Measurements from ENCODE around the gene CAPN12.

The CAPN12 gene

DNA sequence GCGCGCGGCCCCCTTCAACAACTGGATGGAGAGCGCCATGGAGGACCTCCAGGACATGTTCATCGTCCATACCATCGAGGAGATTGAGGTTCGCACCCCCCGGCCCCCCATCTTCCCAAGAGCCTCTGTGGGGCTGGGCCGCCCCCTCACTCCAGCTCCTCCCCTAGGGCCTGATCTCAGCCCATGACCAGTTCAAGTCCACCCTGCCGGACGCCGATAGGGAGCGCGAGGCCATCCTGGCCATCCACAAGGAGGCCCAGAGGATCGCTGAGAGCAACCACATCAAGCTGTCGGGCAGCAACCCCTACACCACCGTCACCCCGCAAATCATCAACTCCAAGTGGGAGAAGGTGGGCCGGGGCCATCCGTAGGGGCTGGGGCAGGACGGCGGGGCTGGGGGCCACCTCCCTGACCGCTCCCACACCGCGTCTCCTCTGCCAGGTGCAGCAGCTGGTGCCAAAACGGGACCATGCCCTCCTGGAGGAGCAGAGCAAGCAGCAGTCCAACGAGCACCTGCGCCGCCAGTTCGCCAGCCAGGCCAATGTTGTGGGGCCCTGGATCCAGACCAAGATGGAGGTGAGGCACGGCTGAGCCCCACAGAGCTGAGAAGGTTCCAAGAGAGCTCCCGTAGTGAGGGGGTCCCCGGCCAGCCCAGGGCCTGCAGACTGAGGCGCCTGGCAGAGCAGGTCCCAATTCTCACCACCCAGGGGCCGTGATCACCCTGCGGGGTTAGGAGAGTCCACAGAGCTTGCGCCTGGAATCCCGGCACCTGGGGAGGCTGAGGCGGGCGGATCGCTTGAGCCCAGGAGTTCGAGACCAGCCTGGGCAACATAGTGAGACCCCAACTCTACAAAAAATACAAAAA, 20.1 kb downstream of the CAPN12 start:
- DNase-seq = no peak

- DNase-seq = no peak
Measured at GRCh38 chr19:38723606-38723965, 20.7 kb downstream of the CAPN12 start.

DNA sequence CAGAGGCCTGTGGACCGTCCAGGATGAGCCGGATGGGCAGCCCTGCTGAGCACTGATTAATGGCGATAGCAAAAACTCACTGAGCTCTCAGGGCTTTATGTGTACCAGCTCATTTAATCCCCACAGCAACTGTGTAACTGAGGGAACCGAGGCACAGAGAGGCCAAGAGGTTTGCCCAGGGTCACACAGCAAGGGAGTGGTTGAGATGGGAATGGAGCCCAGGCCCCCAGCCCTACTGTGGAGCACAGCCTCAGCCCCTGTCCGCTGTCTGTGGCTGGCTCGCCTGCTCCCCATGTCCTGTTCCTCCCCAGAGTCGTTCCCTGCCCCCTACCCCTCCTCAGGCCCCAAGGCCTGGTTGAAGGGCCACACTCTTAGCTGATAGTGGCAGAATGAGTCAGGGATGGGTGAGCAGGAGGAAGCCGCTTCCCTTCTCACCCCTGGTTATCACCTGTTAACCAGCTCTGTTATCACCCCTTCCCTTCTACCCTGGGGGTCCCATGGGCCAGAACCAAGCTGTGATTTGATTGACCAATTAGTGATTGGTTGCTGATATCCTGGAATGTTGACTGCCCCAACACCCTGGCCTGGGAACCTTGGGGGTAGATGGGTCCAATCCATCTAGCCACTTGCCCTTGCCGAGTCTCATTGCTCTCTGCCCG, 21.2 kb downstream of the CAPN12 start:
- no peak for DNase-seq

- DNase-seq = no peak
Measured at GRCh38 chr19:38721979-38722773, 22.1 kb downstream of the CAPN12 start.

GRCh38 chr19:38721496-38721895, 22.8 kb downstream of the CAPN12 start:
- no peak for DNase-seq

DNA sequence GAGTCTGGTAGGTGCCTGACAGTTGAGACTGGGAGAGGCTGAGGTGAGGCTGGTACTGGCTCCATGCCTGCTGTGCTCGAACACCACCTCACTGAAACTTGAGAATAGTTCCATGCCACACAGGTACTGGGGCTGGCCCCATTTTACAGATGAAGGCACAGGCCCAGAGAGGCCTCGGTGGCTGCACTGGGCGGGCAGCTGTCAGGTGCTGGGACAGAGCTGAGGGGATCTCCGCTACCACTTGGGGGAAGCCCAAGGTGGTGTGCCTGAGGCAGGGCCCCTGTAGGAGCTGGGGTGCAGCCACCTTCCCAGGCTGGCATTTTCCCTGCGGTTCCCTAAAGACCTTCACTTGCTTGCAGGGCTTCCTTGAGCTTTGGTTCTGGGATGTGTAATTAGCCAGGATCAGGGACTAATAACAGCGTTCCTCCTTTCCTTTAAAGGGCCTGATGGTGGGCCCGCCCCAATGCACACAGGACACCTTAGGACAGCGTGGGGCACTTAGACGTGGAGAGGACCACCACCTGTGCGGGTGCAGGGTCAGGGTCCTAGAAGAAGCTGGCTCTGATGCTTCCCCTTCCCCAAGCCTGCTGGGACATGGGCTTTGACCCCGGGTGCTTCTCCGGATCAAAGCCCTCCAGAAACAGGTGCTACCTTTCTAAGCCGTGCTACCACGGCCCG, 23.6 kb downstream of the CAPN12 start:
- no peak for DNase-seq

DNA sequence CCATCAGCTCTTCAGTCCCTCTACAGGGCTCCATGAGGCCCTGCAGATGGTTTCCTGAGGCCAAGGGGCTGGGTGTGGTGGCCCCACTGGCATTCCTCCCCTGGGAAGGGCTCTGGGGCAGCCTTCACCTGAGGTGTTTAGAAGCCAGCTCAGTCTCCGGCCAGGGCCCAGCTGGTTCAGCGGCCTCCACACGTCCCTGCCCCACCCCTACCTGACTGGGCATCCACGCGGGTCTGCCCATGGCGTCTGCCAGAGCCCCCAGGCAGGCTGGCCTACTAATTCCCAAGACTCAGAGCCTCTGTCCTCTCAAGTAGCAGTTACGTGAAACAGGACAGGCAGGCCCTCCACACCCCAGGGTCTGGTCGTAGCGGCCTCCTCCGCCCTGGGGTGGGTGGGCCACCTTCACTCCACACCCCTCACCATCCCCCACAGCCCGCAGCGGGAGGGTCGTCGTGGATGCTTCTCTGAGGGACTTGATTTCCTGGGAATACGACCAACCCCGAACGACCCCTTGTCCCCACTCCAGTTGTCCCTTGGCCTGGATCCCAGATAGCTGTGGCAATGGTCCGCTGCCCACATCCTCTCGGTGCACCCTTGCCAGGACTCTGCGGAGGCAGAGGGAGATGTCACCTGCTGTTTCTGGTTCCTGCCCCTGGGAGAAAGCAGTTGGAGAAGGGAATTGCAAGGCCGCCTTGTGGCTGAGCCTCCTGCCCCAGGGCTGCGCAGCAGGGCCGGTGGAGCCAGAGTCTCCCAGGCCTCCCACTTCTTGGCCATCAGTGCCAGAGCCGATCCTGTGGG, 24.3 kb downstream of the CAPN12 start:
- DNase-seq = no peak

GRCh38 chr19:38718747-38719543, 25.3 kb downstream of the CAPN12 start:
- no peak for DNase-seq

- DNase-seq = no peak
Measured at GRCh38 chr19:38717855-38718254, 26.4 kb downstream of the CAPN12 start.

DNA sequence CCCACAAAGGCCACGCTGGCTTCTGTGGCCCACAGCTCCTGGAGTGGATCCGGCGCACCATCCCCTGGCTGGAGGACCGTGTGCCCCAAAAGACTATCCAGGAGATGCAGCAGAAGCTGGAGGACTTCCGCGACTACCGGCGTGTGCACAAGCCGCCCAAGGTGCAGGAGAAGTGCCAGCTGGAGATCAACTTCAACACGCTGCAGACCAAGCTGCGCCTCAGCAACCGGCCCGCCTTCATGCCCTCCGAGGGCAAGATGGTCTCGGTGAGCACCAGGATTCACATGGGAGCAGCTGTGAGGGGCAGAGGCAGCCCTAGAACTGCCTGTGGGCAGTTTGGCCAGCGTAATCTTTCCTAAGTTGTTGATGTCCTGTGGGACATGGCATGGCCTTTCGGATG, 27.2 kb downstream of the CAPN12 start:
- DNase-seq = no peak

DNA sequence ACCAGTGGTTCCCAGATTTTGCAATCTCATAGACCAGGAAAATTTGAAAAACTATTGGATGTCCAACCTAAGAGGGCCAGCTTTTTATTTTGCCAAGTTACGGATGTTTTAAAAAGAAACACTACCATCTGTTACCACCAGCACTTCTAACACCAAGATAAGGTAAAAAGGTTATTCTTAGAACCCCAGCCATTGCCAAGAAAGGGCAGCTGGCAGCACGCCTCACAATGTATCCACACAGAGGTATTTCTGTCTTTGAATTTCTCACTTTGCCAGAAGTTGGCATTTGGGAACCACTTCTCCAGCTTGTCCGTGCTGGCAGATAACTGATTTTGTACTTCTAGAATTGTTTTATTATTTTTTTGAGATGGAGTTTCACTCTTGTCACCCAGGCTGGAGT, 28.7 kb downstream of the CAPN12 start:
- no peak for DNase-seq

DNA sequence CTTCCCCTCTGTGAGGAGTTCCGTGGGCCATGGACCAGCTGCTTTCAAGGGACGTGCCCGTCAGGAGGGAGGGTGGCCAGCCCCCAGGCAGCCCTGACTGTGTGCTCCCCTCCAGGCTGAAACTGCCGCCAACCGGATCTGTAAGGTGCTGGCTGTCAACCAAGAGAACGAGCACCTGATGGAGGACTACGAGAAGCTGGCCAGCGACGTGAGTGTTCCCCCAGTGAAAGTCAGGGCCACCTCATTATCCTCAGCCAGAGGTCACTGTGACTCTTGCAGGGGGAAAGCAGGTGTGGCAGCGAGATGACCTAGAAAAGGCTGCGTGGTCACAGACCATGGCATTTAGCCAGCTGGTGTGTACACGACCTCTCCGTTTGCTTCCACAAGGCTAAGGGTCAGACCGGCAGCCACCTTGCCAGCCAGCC, 29.9 kb downstream of the CAPN12 start:
- no peak for DNase-seq

- no peak for DNase-seq
Measured at GRCh38 chr19:38713865-38714264, 30.4 kb downstream of the CAPN12 start.

DNA sequence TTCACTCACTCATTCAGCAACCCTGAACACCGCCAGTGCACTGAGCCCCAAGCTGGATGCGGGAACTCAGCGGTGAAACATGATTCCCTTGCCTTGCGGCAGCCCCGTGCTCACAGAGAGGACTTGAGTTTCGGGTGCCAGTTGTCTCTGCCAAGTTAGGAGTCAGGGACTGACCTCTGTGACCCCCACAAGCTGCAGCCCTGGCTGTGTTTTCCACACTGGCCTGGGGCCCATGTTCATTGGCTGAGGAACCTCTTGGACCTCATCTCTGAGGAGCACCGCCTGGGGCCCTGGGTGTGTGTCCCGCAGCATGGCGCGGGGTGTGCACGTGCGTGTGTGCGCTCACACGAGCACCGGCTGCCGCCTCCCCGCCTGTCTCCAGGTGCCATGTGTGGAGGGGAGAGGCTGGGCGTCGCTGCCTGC, 31.0 kb downstream of the CAPN12 start:
- DNase-seq = no peak

GRCh38 chr19:38712161-38712748, 32.0 kb downstream of the CAPN12 start:
- no peak for DNase-seq

- DNase-seq = no peak
Measured at GRCh38 chr19:38711726-38712153, 32.5 kb downstream of the CAPN12 start.

DNA sequence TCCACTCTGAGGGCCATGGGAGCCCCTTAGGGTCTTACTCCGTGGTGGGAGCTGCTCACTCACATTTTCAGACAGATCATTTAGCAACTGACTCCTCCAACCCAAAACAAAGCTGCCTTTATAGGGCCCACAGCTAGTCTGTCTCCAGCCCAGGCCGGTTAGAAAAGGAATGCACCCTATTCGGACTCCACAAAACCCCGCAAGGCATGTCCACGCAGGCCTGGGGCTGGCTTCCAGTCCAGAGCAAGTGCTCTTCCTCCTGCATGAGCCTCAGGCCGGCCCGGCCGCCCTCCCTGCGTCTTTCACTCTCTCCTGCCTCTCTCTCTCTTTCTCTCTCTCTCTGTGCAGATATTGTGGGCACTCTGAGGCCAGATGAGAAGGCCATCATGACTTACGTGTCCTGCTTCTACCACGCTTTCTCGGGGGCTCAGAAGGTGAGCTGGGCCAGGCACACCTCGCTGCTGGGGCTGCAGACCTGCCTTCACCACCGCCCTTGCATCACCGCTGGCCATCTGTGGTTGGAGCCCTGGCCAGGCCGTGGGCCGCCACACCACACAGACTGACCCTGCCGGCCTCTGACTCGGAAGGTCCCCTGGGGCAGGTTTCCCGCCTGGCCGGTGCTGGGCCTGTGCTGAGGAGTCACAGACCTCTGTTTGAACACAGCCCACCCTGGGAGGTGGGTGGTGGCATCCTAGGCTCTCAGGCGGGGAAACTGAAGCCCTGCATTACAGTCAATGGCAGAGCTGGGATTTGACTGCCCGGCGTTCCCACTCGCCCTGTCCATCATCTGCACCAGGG, 33.1 kb downstream of the CAPN12 start:
- DNase-seq = no peak

DNA sequence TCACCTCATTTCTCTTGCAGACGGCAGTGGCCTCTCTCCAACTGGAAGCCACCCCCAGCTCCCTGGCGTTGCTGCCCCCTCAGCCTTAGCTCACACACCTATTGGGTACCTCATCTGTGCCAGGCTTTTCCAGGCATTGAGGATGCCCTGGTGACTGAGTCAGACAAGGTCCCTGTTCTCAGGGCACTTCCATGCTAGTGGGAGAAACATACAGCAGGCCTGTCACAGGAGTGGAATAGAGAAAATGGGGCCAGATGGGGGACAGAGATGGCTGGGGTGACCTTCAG, 33.9 kb downstream of the CAPN12 start:
- no peak for DNase-seq

DNA sequence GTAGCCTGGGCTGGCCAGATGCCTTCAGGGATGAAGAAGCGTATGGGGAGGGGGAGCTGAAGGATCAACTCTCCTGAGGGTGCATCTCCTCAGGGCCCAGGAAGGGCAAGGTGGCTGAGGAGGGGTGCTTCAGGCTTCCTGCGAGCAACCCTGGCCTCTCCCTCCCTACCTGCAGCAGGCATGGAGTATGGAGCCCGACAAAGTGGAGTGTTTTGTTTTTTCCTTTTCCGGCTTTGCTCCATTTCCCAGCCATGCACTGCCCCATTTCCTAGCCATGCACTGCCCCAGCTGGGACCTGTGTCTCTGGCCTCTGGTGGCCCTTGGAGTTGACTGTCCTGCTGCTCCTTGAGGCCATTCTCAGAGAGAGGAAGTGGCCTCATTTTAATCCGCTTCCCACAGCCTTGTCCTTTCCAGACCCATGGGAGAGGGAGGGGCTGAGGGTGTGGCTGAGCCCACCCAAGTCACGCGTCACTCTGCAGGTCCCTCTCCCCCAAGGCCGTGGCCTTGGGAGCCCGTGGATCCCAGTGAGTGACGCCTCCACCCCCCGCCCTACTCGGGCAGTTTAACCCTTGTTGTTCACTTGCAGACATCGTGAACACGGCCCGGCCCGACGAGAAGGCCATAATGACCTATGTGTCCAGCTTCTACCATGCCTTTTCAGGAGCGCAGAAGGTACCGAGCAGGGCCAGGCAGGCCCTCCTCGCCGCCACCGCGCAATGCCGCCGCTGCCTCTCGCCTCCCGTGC, 34.4 kb downstream of the CAPN12 start:
- DNase-seq = no peak
